Measurements from ENCODE around the gene NRG2.

NRG2 gene

DNA sequence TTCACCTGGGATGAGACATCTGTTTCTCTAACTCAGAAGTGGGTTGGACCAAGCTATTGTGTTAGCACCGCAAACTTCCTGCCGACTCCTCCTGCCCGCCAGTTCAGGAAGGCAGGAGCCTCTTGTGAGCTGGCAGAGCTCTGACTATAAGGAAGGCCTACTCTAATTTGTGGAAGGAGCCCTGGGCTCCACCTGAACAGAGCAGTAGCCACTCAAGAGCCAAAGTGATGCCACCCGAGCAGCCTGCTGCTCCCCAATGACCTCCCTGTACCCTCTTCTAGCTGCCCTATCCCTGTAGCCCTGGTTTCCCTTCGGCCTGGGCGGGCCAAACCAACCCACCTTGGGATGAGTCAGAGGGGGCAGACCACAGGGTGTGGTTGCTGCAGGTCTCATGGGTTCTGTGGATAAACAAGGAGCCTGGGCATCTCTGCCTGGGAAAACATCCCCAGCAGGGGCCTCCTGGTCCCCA lies 165.9 kb downstream of the NRG2 start:
- DNase-seq (ENCODE audit: low read depth) = no peak

DNA sequence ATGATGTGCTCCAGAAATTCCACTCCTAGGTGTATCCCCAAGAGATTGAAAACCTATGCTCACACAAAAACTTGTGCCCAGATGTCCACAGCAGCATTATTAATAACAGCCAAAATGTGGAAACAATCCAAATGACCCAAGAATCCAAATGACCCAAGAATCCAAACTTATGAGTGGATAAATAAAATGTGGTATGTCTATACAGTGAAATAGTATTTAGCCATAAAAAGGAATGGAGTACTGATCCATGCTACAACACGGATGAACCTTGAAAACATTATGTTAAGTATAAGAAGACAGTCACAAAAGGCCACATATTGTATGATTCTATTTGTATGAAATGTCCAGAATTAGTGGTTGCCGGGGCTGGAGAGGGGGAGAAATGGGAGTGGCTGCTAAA lies 167.1 kb downstream of the NRG2 start:
- no peak for DNase-seq (ENCODE audit: low read depth)

DNA sequence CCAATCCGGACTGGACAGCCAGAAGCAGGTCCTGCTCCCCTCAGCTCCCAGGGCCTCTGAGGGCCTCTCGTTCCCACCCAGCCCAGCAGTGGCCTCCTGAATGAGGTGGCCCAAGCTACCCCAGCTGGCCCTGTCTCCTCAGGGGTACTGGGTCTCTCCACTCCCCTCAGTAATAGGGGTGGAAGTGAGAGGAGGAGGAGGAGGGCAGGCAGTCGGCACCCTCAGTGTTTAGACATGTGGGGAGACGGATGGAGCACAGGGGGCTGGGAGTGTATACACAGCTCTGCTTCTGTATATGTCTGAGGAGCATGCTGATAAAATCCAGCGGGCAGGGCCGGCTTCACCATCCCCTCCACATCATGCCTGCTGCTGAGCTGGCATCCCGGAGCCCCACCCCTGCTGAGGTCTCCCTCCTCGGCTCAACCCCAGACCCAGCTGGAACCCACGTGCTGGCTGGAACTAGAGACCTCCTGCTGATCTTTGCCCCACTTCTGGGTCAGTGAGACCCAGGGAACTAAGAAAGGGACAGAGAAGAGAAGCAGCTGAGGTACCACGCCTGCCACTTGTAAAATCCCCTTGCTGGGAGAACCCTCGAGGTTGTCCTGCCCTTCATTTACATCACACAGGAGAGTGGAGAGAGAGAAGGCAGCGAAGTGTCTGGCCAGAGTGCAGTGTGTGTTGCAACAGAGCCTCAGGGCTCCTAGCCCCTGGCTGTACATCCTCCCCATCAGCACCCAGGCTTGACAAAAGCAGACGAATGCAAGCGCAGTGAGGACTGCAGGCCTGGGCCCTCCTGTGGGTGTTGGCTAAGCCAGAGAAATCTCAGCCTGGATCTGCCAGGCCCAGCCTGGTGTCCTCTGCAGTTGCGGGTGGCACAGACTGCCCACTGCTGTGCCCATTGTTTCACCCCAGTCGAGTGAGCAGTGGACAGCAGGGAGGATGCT lies 170.0 kb downstream of the NRG2 start:
- DNase-seq (ENCODE audit: low read depth) = no peak

DNA sequence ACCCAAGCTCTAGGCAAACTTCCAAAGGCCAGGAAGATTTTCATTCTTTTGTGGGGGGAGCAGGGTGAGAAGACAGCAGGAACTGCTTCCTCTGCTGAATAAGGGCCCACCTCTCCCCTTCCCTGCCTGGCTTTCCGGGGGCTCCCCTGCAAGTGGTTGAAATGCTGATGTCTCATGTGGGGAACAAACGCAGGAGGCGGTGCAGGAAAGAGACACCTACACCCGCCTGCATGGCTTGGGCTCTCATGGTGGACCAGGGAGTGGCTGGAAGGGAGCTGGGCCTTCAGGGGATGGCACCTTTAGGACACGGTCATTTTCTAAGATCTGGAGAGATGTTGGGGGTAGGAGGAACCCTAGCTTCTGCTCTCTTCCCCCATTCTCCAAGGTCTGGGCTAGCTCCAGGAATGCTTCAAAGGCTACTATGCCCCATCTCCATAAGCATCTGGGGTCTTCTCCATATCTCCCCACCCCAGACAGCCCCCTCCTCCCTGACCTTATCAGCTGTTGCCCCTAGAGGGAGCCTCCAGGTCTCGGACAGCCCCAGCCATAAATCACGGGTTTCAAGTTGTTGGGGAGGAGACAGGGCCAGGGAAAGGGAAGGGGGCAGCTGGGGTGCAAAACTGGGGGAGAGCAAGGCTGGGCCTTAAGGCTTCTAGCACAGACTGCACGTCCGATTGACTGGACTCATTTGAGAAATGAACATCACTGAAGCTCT lies 170.9 kb downstream of the NRG2 start:
- no peak for DNase-seq (ENCODE audit: low read depth)

DNA sequence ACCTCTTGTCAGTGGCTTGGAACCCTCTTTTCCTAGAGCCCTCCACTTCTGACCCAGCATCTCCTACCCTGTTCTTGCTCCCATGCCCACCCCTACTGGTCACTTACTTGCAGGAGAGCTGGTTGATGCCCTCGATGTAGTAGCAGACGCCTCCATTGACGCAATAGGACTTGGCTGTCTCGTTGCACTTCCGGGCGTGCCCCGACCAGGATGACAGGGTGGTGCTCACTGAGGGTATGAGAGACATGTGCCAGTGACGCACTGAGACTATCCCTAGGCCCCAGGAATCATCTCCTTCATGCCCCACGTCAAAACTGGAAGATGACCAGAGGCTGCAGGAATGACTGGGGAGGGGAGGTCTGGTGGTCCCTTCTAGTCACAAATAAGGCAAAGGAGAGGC lies 171.5 kb downstream of the NRG2 start:
- DNase-seq (ENCODE audit: low read depth) = no peak

DNA sequence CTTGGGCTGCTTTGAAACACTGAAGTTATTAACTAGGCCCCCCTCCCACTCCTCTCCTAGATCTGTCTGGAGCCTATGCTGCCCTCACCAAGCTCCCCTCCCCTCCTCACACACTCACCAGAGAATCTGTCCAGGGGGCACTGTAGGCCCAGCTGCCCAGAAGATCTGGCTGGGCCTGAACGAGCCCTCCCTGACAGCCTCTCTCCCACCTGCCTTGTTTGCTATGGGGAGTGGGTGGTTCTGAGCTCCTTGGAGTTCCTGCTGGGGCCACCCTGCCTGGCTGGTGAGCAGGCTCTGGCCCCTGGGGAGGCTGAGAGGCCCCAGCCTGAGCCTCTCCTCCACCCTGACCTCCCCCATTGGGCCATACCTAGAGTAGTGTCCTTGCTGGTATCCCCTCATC lies 172.4 kb downstream of the NRG2 start:
- no peak for DNase-seq (ENCODE audit: low read depth)

DNA sequence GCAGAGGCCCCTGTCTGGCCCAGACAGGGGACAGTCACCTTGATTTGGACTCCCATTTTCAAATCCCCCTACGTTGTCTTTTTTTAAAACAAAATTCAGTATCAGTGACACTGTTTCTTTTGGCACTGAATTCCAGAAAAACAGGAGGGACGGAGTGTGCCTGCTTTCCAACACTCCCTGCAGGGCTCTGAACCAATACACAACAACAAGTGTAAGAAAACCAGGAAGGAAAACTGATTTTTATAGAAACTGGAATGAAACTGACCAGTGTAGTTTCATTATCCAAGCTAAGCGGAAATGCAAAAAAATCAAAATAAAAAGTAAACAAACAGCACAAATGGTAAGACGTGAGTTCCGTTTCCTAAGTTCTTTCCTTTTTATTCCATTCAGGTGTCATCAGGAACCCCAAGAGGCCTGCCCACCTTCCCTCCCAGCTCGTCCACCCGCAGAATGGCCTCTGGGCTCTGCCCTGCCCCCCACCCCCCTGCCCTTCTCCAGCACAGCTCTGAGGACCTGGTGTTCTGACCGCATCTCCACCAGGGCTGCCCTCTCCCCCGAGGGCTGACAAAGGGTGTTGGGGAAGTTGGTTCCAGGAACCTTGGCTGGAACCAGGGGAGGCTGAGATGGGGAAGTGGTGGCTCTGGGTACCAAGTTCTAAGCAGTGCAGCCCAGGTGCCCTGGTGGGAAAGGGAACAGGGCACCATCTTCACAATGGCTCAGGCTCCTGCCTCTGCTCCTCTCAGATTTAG lies 173.9 kb downstream of the NRG2 start:
- DNase-seq (ENCODE audit: low read depth) = no peak

DNA sequence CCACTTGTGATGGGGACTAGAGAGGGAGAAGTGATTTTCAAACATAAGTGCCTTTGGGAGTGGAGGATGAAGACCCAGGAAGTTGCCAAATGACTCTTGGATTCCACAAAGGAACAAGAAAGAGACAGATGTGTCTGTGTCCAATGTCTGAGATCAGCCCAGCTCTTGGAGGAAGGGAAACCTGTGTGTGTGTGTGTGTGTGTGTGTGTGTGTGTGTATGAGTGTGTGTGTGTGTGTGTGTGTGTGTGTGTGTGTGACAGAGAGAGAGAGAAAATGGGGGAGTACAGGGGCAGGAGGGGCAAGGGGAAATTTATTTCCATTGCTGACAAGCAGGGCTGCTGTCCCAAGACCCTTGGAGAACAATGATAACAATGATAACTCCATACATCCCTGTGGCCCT lies 175.5 kb downstream of the NRG2 start:
- no peak for DNase-seq (ENCODE audit: low read depth)

DNA sequence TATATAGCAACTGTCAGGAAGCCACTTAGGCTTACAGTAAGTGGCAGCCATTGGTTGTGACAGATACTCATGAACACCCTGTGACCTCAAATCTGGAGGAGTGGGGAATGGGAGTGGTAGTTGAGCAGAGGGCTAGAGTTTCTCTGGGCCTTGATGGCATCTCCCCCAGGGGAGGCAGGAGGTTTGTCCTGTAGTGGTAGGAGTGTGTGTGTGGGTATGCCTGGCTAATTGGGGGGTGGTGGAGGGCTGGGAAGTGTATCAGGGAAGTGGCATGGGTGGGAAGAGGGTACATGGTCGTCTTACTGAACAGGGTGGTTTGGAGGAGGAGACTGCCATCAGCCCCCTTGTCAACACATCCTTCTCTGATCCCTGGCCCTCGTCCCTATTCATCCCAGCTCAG lies 176.0 kb downstream of the NRG2 start:
- no peak for DNase-seq (ENCODE audit: low read depth)

DNA sequence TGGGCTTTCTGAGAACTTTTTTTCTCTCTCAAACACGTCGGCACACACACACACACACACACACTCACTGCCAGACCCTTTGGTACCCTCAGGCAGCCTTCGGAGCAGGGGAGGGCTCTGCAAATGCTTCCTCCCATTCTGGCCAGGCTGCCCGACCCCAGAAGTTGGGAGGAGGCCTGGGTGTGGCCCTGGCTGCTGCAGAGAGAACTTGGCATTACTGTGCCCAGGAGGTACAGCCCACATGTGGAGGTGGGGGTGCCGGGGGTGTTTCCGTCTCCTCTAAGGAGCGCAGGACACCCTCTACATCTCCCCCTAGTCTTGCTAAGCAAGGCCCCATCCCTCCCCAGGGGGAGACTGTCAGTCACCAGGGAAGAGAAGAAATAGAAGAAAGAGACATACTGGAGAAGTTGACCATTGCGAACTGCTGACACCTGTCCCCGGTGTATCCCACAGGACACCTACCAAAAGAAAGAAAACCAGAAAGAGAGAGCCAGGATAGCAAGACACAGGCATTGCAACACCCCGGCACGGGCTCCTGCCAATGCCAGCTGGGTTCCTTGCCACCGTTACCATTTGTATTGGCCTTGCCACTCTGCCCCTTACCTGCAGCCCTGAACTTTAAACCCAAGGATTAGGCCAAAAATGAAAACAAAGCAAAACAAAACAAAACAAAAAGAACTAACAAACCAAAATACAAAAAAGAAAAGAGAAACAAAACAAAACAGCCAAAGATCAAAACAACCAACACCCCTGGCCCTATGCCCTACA lies 178.2 kb downstream of the NRG2 start:
- no peak for DNase-seq (ENCODE audit: low read depth)

DNA sequence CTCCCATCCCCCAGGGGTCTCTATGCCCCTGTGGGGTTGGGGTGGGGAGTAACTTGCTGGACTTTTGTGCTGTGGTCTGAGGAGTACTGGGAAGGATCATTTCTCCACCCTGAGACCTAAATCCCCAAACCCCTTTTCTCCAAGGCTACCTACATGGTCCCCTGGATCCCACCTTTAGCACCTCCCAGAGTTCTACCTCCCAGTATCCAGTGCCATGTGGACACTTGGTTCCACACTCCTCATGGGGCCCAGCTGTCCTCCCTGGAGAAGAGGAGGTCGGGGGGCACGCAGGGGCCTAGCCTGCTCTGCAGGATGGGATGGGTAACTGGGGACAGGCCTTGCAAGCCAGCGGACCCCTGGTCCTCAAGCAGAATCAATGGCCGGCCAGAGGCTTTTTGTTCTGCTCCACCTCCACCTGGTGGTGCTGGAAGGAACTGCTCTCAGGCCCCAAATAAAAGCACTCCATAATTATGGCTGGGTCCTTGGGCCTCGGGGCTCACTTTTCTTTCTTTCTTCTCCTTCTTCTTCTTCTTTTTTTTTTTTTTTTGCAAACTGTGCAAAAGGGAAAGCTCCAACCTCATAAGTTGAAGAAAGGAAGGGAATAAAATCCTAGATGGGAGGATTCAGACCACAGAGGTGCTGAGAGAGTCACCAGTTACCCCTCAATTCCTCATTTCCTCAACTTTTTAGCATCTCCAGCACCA lies 179.1 kb downstream of the NRG2 start:
- peak; percentile 26 for DNase-seq (ENCODE audit: low read depth)

DNA sequence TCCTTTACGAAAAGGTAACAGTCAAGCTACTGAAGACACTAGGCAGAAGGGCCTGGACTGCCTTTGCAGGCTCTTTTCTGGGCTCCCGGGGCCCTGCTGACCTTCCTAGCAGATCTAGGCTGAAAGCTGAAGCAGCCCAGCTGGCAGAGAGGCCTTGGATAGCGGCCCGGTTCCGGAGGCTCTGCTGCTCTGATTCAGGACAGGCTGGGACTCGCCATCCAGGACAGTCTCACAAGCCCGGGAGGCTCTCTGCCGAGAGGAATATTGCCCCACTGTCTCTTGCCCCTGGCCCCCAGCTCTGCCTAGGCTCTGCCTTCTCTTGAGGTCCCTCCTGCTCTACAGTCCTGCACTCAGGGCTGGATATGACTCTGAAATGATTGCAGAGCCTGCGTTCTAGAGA lies 179.7 kb downstream of the NRG2 start:
- DNase-seq (ENCODE audit: low read depth) = no peak

DNA sequence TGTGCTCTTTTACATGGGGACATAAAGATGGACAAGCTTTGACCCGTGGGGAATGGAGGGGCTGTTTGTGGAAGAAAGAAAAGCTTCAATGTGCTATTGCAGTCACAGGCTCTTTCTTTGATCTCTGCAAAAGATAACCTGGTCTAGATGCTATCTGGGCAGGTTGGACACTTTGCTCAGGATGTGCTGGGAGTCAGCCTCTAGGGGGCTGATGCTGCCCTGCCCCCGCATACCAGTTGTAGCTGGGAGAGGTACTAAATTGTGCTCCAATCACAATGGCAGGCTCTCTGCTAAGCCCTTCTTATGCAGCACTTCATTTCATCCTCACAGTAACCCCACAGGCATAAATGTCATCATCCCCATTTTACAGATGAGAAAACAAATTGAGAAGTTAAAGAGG lies 180.3 kb downstream of the NRG2 start:
- DNase-seq (ENCODE audit: low read depth) = no peak

DNA sequence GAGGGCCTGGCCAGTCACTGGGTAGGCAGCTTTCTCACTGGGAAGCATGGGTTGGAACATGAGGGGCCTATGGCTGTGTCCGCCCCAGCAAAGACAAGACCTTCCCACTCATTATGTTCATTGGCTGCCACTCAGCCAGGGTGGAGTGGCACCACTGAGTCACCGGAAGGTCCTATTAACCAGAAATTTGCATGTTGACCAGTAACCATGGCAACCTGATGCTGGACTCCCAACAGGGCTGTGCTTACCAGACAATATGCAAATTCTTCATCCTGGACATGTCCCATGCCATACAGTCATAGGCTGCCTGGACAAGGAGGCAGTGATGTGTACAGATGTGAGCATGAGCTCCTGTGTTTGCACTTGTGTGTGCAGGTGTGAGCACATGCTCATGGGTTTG lies 180.8 kb downstream of the NRG2 start:
- DNase-seq (ENCODE audit: low read depth) = no peak

DNA sequence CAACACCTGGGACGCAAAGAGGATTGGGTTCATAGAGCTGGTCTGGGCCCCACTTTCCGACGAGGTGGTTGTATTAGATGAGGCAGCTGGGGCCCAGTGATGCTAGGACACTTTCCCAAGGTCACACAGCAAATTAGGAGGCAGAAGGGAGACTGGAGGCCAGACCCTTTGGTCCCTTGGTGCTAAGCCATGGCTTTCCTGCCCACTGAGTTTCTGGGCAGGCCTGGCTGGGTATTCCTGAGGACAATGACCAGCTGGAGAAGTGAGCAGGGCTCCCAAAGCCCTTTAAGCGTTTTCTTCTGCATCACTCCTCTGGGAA lies 181.3 kb downstream of the NRG2 start:
- DNase-seq (ENCODE audit: low read depth) = no peak

DNA sequence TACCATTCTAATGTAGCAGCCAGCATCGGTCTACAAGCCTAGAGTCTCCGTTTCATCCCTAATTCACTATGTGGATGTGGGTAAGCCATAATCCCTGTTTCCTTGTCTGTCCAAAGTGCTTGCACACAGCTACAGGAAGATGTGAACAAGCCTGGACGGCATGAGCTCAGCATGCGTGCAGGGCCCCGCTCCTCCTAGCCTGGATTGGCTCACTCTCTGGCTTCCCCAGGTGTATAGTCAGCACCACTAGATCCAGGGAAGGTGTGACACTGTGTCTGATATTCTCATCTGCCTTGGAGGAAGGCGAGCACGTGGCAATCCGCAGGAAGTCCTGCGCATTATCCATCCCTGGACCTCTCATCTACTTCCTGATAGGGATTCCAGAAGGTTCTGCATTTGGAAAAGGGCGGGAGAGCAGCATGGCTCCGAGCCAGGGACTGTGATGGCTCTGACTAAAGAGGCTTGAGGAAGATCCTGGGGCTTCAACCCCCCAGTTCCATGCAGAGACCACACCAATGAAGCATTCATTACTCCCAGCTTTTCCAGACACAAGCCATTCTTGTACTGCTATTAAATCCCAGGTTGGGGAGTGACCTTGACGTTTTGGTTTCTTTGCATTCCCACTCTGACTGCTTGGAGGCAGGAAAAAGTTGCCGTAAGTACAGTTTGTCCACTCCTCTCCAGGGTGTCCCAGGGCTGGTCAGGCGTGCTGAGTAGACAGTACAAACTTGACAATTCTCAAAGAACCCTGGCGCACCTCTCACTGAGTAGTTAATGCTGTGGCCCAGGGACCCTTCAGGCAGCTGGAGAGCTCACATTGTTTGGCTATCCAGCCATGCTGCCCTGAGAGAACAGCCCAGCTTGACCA lies 181.8 kb downstream of the NRG2 start:
- no peak for DNase-seq (ENCODE audit: low read depth)

DNA sequence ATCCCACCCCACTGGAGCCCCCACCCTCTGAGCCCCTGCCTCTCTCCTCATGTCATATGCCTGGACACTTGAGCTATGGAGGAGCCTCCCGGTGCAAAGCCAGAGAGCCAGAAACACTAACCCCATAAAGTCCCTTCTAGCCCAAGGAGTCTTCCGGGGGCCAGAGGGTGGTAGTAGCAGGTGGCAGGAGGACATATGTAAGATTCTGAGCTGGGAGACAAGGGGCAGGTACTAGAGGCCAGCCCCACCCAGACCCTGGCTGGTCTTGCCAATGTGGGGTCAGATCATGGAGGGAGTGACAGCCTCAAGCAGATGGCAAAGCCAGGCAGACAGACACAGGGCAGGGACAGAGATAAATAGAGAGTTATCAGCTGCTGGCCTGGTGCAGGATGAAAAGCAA lies 184.1 kb downstream of the NRG2 start:
- DNase-seq (ENCODE audit: low read depth) = no peak

DNA sequence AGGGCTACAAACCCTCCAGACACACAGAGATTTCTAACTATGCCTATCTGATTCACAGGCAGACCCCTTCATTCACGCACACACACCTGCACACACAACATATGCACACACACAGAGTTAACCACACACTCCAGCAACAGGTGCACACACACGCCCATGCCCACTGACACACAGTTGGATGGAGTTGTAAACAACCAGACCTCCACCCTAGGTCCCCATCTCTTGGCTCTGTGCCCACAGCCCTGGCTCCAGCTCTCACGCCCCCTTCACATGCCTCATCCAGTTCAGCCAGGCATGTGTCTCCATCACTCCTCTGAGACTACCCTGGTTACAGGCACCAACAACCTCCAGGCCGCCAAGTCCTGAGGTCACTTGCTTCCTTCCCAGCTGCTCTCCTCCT lies 186.4 kb downstream of the NRG2 start:
- no peak for DNase-seq (ENCODE audit: low read depth)

DNA sequence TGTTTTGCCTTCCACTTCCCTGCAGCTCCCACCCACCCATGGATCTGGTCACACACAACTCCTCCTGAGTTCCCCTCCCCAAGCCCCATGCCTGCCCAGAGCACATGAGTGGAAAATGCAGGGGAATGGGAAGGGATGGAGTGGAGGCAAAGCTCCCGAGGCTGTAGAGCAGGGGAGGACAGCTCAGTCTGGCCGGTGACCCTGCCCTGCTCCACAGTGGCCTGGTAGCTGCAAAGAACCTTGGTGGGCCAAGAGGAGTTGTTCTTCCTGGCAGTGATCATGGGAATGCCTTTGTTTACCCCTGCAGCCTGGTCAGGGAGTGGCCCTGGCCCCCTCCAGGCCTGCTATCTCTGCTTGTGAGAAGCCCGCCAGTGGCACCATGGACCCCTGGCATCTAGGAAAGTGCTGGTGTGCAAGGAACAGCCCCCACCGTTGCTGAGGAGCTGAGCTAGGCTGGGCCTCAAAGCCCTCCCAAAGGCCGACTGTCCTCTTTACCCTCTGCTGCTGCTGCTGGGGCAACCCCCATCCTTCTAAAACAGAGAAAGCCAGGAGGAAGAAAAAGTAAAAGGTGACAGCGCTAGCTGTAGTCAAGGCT lies 187.1 kb downstream of the NRG2 start:
- DNase-seq (ENCODE audit: low read depth) = no peak

DNA sequence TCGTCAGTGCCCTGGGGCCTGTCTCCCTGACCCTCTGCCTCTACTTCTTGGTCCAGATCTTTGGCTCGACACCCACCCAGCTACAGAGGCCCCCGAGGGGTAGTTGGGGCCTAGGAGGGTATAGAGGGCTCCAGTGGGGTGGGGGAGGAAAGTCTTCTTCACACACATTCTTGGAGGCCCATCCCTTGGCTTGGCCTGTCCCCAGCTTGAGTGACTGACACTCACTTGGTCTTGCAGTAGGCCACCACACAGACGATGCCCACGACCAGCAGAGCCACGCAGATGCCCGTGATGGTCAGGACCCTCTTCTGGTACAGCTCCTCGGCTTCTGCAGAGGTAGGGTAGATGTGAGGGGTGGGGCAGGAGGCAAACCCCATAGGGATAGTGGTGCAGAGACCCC lies 187.6 kb downstream of the NRG2 start:
- no peak for DNase-seq (ENCODE audit: low read depth)

Data from stimulated activated CD8-positive, alpha-beta memory T cell treated with anti-CD3 and anti-CD28 coated beads, Interleukin-7, amount 100 ng/mL, for 24 hours (primary cell).